ENCODE measurements around the gene ZFYVE28. TPM values are rescaled to one million over a fixed set of nuclear protein-coding genes. Genes with fewer than 3 reads are reported as not detected.

ZFYVE28 gene
- total RNA-seq, 1 donor from 2014 or later = 0.44 TPM

GRCh38 chr4:2304877-2305561, 113.4 kb downstream of the ZFYVE28 start:
- DNase-seq (ENCODE audit: low spot score) = no peak
- Mint-ChIP-seq H3K27me3 (ENCODE audit: unreplicated experiment) (peaks cover 1% of the 10 kb centered on the region), H3K27ac (ENCODE audit: unreplicated experiment) (no peak overlapping the region), H3K9me3 (ENCODE audit: unreplicated experiment) (no peaks in the 10 kb centered on the region), H3K4me3 (ENCODE audit: unreplicated experiment) (no peak overlapping the region), H3K4me1 (ENCODE audit: unreplicated experiment) (no peaks in the 10 kb centered on the region), H3K36me3 (ENCODE audit: low read depth, unreplicated experiment) (peaks cover 9% of the 10 kb centered on the region)
- TF ChIP-seq CTCF (IDR thresholded peaks at IDR 0.05; ENCODE audit: unreplicated experiment) = no peak

GRCh38 chr4:2304321-2304876, 114.0 kb downstream of the ZFYVE28 start:
- Mint-ChIP-seq H3K27ac (ENCODE audit: unreplicated experiment) (no peak overlapping the region), H3K4me1 (ENCODE audit: unreplicated experiment) (no peaks in the 10 kb centered on the region), H3K36me3 (ENCODE audit: low read depth, unreplicated experiment) (peaks cover 10% of the 10 kb centered on the region), H3K27me3 (ENCODE audit: unreplicated experiment) (peaks cover 1% of the 10 kb centered on the region), H3K4me3 (ENCODE audit: unreplicated experiment) (no peak overlapping the region), H3K9me3 (ENCODE audit: unreplicated experiment) (no peaks in the 10 kb centered on the region)
- TF ChIP-seq CTCF (IDR thresholded peaks at IDR 0.05; ENCODE audit: unreplicated experiment) = no peak
- DNase-seq (ENCODE audit: low spot score) = no peak

- no peak for TF ChIP-seq CTCF (IDR thresholded peaks at IDR 0.05; ENCODE audit: unreplicated experiment)
- H3K27ac Mint-ChIP-seq (ENCODE audit: unreplicated experiment) = no peak overlapping the region
- no peaks in the 10 kb centered on the region for H3K9me3 Mint-ChIP-seq (ENCODE audit: unreplicated experiment)
- H3K4me1 Mint-ChIP-seq (ENCODE audit: unreplicated experiment) = no peaks in the 10 kb centered on the region
- peaks cover 13% of the 10 kb centered on the region for H3K36me3 Mint-ChIP-seq (ENCODE audit: low read depth, unreplicated experiment)
- H3K27me3 Mint-ChIP-seq (ENCODE audit: unreplicated experiment) = peaks cover 4% of the 10 kb centered on the region
- H3K4me3 Mint-ChIP-seq (ENCODE audit: unreplicated experiment) = no peak overlapping the region
- DNase-seq (ENCODE audit: low spot score) = no peak
These were observed 114.6 kb downstream of the ZFYVE28 start for GRCh38 chr4:2303686-2304320.

GRCh38 chr4:2303121-2303685, 115.2 kb downstream of the ZFYVE28 start:
- Mint-ChIP-seq H3K36me3 (ENCODE audit: low read depth, unreplicated experiment) (peaks cover 14% of the 10 kb centered on the region), H3K4me1 (ENCODE audit: unreplicated experiment) (no peaks in the 10 kb centered on the region), H3K9me3 (ENCODE audit: unreplicated experiment) (no peaks in the 10 kb centered on the region), H3K4me3 (ENCODE audit: unreplicated experiment) (no peak overlapping the region), H3K27me3 (ENCODE audit: unreplicated experiment) (peaks cover 4% of the 10 kb centered on the region), H3K27ac (ENCODE audit: unreplicated experiment) (no peak overlapping the region)
- no peak for DNase-seq (ENCODE audit: low spot score)
- no peak for TF ChIP-seq CTCF (IDR thresholded peaks at IDR 0.05; ENCODE audit: unreplicated experiment)

Data from endothelial cell (in vitro differentiated cells).